GM23248 (cell line): ENCODE data around the gene ZEB1. TPM values are rescaled to one million over a fixed set of nuclear protein-coding genes. Genes with fewer than 3 reads are reported as not detected.
"Not testable (repeated sequence)": the region's sequence is repeated elsewhere in the genome, so short reads cannot be mapped to it uniquely, and the experiment has no call there.

Experiments used
- DNase-seq: peaks from one replicate; pipeline ENCODE4 v3.0.0-alpha.2; 2015
- H2AFZ ChIP-seq: fragments of 200-600 bp; sonication (generic); 2 replicates; pipeline ENCODE4 v1.6.1; 2016; ENCODE audit warnings: antibody characterized with exemption
- H3F3A ChIP-seq: fragments of 200-600 bp; sonication (generic); 2 replicates; pipeline ENCODE4 v1.6.1; 2016; ENCODE audit warnings: mild to moderate bottlenecking, antibody characterized with exemption, mixed run types; ENCODE audit not compliant: insufficient read depth
- H3K27ac ChIP-seq: fragments of 200-600 bp; sonication (generic); 2 replicates; pipeline ENCODE4 v1.5.1; 2016; ENCODE audit warnings: mild to moderate bottlenecking
- H3K27me3 ChIP-seq: fragments of 200-600 bp; sonication (generic); replicated peaks from 2 replicates; pipeline ENCODE4 v1.6.1; 2016; ENCODE audit warnings: mild to moderate bottlenecking; ENCODE audit not compliant: insufficient read depth
- H3K36me3 ChIP-seq: fragments of 200-600 bp; sonication (generic); 2 replicates; pipeline ENCODE4 v1.6.1; 2016; ENCODE audit warnings: low read depth, mild to moderate bottlenecking
- H3K4me1 ChIP-seq: fragments of 200-600 bp; sonication (generic); 2 replicates; pipeline ENCODE4 v1.6.1; 2016; ENCODE audit warnings: mild to moderate bottlenecking; ENCODE audit not compliant: insufficient read depth
- H3K4me2 ChIP-seq: fragments of 200-600 bp; sonication (generic); one replicate; pipeline ENCODE4 v1.6.1; 2016; ENCODE audit warnings: mild to moderate bottlenecking; ENCODE audit not compliant: unreplicated experiment
- H3K4me3 ChIP-seq: fragments of 200-600 bp; sonication (generic); 2 replicates; pipeline ENCODE4 v1.5.1; 2016; ENCODE audit warnings: mild to moderate bottlenecking
- H3K79me2 ChIP-seq: fragments of 200-600 bp; sonication (generic); 2 replicates; pipeline ENCODE4 v1.6.1; 2016; ENCODE audit warnings: mild to moderate bottlenecking; ENCODE audit not compliant: insufficient read depth
- H3K9ac ChIP-seq: fragments of 200-600 bp; sonication (generic); 2 replicates; pipeline ENCODE4 v1.6.1; 2016; ENCODE audit warnings: mild to moderate bottlenecking
- H3K9me2 ChIP-seq: fragments of 200-600 bp; sonication (generic); 2 replicates; pipeline ENCODE4 v1.6.1; 2016; ENCODE audit warnings: mixed run types, mild to moderate bottlenecking, moderate library complexity; ENCODE audit not compliant: insufficient read depth
- H3K9me3 ChIP-seq: fragments of 200-600 bp; sonication (generic); one replicate; pipeline ENCODE4 v1.6.1; 2017; ENCODE audit warnings: low read depth
- H4K20me1 ChIP-seq: fragments of 200-600 bp; sonication (generic); 2 replicates; pipeline ENCODE4 v1.6.0; 2016; ENCODE audit not compliant: insufficient read depth
- EZH2 ChIP-seq: fragments of 200-600 bp; sonication (generic); IDR thresholded peaks from 2 replicates; pipeline ENCODE4 v1.6.1; 2018; ENCODE audit warnings: antibody characterized with exemption, mild to moderate bottlenecking; ENCODE audit not compliant: insufficient read depth, poor library complexity, severe bottlenecking
- EZH2phosphoT487 ChIP-seq: fragments of 200-600 bp; sonication (generic); IDR thresholded peaks from 2 replicates; pipeline ENCODE4 v1.6.1; 2018; ENCODE audit warnings: antibody characterized with exemption, moderate library complexity, mild to moderate bottlenecking, low read depth; ENCODE audit not compliant: insufficient read depth
- WGBS, 2 experiments: methylation state at CpG; one replicate each; pipeline ENCODE4 v1.1.6; 2015 to 2017; ENCODE audit warnings: low lambda C conversion rate in 2 of 2, low coverage in 1 of 2; ENCODE audit errors: missing lambda C conversion rate in 2 of 2; 5-methylcytosine and 5-hydroxymethylcytosine counted together
- in situ Hi-C: fragments of 300-500 bp; cut with MboI; formaldehyde crosslinking; loops from 2 replicates; pipeline ENCODE4 v1.15.0; 2020
- polyA plus RNA-seq: library from polyadenylated mRNA; unstranded; fragments of >200 nt; fragmentation: Nextera tagmentation; extraction: Ambion mirVana; gene quantifications from 2 replicates; pipeline ENCODE4 v1.2.1, GENCODE V29; 2016
- small RNA-seq: library from RNA; depleted of rRNA; stranded (forward); fragments of <200 nt; gene quantifications from one replicate; pipeline ENCODE3, GENCODE V24; 2014; ENCODE audit warnings: low read depth, low replicate concordance
- total RNA-seq: library from RNA; depleted of rRNA; stranded (reverse); fragments of >200 nt; shearing (Covaris generic); gene quantifications from 2 replicates; pipeline ENCODE4 v1.2.3, GENCODE V29; 2014

Gene ZEB1
- total and polyA plus RNA-seq, 2 experiments from 2014 or later: 62.0 to 69.8 TPM

- 52 to 67% methylated on average over 1 of the region's 1 CpG for WGBS, 2 experiments
- H3K79me2 ChIP-seq: no peaks in the 10 kb centered on the region
- in situ Hi-C loops: no loop called here
These were observed 238.8 kb downstream of the ZEB1 start for GRCh38 chr10:31557854-31558253.

GRCh38 chr10:31568252-31568861 is 249.3 kb downstream of the ZEB1 start:
- H3K4me3 ChIP-seq, H3K9me2 ChIP-seq, H3K4me1 ChIP-seq, H3K9ac ChIP-seq, H3F3A ChIP-seq, H4K20me1 ChIP-seq, H2AFZ ChIP-seq, H3K36me3 ChIP-seq, H3K79me2 ChIP-seq, H3K27me3 ChIP-seq, H3K27ac ChIP-seq, DNase-seq, H3K9me3 ChIP-seq, H3K4me2 ChIP-seq, in situ Hi-C loops: not testable (repeated sequence)
- WGBS, 2 experiments: 67 to 71% methylated on average over 3 of the region's 3 CpGs

More at GRCh38 chr10:31557854-31558253, 238.8 kb downstream of the ZEB1 start:
- Histone ChIP-seq H3K9me3 (no peaks in the 10 kb centered on the region), H3K27ac (no peak overlapping the region), H3K9ac (no peak overlapping the region), H3K4me3 (no peak overlapping the region), H3K4me2 (no peak overlapping the region), H3K9me2 (no peaks in the 10 kb centered on the region), H4K20me1 (no peaks in the 10 kb centered on the region), H3K36me3 (no peaks in the 10 kb centered on the region), H3K27me3 (no peaks in the 10 kb centered on the region), H3F3A (no peaks in the 10 kb centered on the region), H3K4me1 (peaks cover 4% of the 10 kb centered on the region; the same call in 1 of the 2 replicates), H2AFZ (no peak overlapping the region)
- no peak for DNase-seq
- TF ChIP-seq EZH2phosphoT487: no peak
- TF ChIP-seq EZH2: no peak

GRCh38 chr10:31574577-31574976 is 255.6 kb downstream of the ZEB1 start:
- H4K20me1 ChIP-seq: no peaks in the 10 kb centered on the region
- H2AFZ ChIP-seq: no peak overlapping the region
- TF ChIP-seq EZH2phosphoT487 (no peak), EZH2 (no peak)
- H3K9me3 ChIP-seq: no peaks in the 10 kb centered on the region
- H3K4me3 ChIP-seq: no peak overlapping the region
- H3F3A ChIP-seq: no peaks in the 10 kb centered on the region
- H3K4me1 ChIP-seq: no peaks in the 10 kb centered on the region
- no peaks in the 10 kb centered on the region for H3K79me2 ChIP-seq
- DNase-seq: no peak
- H3K9me2 ChIP-seq: no peaks in the 10 kb centered on the region
- in situ Hi-C loops: no loop called here
- H3K9ac ChIP-seq: no peak overlapping the region
- WGBS, 2 experiments: 26 to 33% methylated on average over 2 of the region's 2 CpGs
- no peak overlapping the region for H3K27ac ChIP-seq
- no peaks in the 10 kb centered on the region for H3K36me3 ChIP-seq
- H3K4me2 ChIP-seq: no peak overlapping the region
- no peaks in the 10 kb centered on the region for H3K27me3 ChIP-seq

GRCh38 chr10:31578181-31578852 is 259.3 kb downstream of the ZEB1 start:
- Histone ChIP-seq H3K9me2 (no peaks in the 10 kb centered on the region), H4K20me1 (no peaks in the 10 kb centered on the region), H3K9ac (no peak overlapping the region), H3F3A (no peaks in the 10 kb centered on the region), H3K4me2 (no peak overlapping the region), H3K4me1 (peaks cover 8% of the 10 kb centered on the region), H3K79me2 (no peaks in the 10 kb centered on the region), H3K36me3 (no peaks in the 10 kb centered on the region), H3K4me3 (no peak overlapping the region), H3K27ac (no peak overlapping the region), H3K27me3 (no peaks in the 10 kb centered on the region), H3K9me3 (no peaks in the 10 kb centered on the region), H2AFZ (no peak overlapping the region)
- DNase-seq: no peak
- 64 to 83% methylated on average over 3 of the region's 3 CpGs for WGBS, 2 experiments
- in situ Hi-C loops: no loop called here
- TF ChIP-seq EZH2 (no peak), EZH2phosphoT487 (no peak)

GRCh38 chr10:31578951-31579350 is 259.9 kb downstream of the ZEB1 start:
- Histone ChIP-seq H3K9me3 (no peaks in the 10 kb centered on the region), H3K27ac (no peak overlapping the region), H3K36me3 (no peaks in the 10 kb centered on the region), H3K9ac (no peak overlapping the region), H3K79me2 (no peaks in the 10 kb centered on the region), H4K20me1 (no peaks in the 10 kb centered on the region), H2AFZ (no peak overlapping the region), H3K9me2 (no peaks in the 10 kb centered on the region), H3K4me3 (no peak overlapping the region), H3F3A (no peaks in the 10 kb centered on the region), H3K4me2 (no peak overlapping the region), H3K27me3 (no peaks in the 10 kb centered on the region), H3K4me1 (peaks cover 8% of the 10 kb centered on the region)
- WGBS, 2 experiments: 83 to 87% methylated on average over 4 of the region's 4 CpGs
- TF ChIP-seq EZH2 (no peak), EZH2phosphoT487 (no peak)
- no peak for DNase-seq
- in situ Hi-C loops: no loop called here

Small RNAs within 50 kb of the gene (small RNA-seq; reads per million reads assigned to genes)
- gene SPTLC1P1: not detected
